GM21576 (cell line): ENCODE data around the gene MMP13.
"Not testable (repeated sequence)": the region's sequence is repeated elsewhere in the genome, so short reads cannot be mapped to it uniquely, and the experiment has no call there.

Experiments
- ATAC-seq: cut with Tn5 transposase; IDR thresholded peaks from one replicate; pipeline ENCODE4 v1.9.1; 2021; ENCODE audit warnings: mild to moderate bottlenecking, moderate library complexity; ENCODE audit not compliant: unreplicated experiment

Gene MMP13

DNA sequence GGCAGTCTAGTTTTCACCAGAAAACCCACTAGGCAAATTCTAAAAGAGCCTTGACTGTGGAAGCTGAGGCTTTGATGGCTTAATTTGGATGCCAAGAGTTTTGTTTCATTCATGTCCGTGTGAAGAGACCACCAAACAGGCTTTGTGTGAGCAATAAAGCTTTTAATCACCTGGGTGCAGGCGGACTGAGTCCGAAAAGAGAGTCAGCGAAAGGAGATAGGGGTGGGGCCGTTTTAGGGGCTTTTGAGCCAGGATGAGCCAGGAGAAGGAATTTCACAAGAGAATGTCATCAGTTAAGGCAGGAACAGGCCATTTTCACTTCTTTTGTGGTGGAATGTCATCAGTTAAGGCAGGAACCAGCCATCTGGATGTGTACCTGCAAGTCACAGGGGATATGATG, 51.6 kb downstream of the MMP13 start:
- ATAC-seq, result not testable (repeated sequence)

GRCh38 chr11:102900346-102900745, 55.2 kb downstream of the MMP13 start:
- no peak for ATAC-seq
